Brain microvascular endothelial cell (primary cell): ENCODE results near the gene SNED1.

ENCODE experiments used
- DNase-seq: peaks from one replicate; pipeline ENCODE4 v3.0.0-alpha.2; 2020
- H3K27ac ChIP-seq: fragments of 250-450 bp; sonication (Bioruptor Pico); 2 replicates; pipeline ENCODE4 v1.5.1; 2020; ENCODE audit warnings: mild to moderate bottlenecking, moderate library complexity
- H3K27me3 ChIP-seq: fragments of 250-450 bp; sonication (Bioruptor Pico); replicated peaks from 2 replicates; pipeline ENCODE4 v1.5.1; 2020; ENCODE audit warnings: mild to moderate bottlenecking
- H3K36me3 ChIP-seq: fragments of 250-450 bp; sonication (Bioruptor Pico); replicated peaks from 2 replicates; pipeline ENCODE4 v1.5.1; 2020; ENCODE audit warnings: mild to moderate bottlenecking
- H3K4me3 ChIP-seq: 2 replicates; pipeline ENCODE4 v1.5.1; 2011; ENCODE audit warnings: low read depth, mild to moderate bottlenecking, control low read depth, low read length, moderate library complexity
- in situ Hi-C: cut with HindIII; loops from 2 replicates; pipeline ENCODE4 v1.10.0; 2017; ENCODE audit warnings: low sequenced_read_pairs, low pct_ligation_motif_present
- TF ChIP-seq, protein P1 (sequence below): IDR thresholded peaks from 2 replicates; pipeline ENCODE4 v1.5.1; 2011; ENCODE audit warnings: low read depth, mild to moderate bottlenecking, moderate library complexity, low read length, control low read depth, inconsistent platforms; ENCODE audit errors: missing control alignments

The SNED1 gene

DNA sequence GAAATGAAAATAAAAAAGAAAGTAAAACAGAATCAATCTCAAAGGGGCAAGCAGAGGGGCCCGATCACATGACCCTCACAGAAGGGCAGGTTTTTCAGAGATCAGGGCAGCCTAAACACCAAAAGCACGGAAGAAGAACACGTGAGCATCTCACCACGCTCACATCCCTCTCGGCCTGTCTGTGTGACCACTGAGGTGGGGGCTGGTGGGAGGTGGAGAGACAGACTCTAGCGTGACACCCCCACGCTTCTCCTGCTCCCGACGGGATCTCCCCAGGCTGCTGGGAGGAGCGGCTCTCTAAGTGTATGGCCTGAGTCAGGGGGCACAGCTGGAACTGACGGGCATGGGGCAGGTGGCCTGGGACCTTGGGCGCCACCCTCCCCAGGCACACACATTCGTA is 127.2 kb downstream of the SNED1 start:
- in situ Hi-C loops, result no loop called here
- no peak for DNase-seq
- TF ChIP-seq, protein P1, sequence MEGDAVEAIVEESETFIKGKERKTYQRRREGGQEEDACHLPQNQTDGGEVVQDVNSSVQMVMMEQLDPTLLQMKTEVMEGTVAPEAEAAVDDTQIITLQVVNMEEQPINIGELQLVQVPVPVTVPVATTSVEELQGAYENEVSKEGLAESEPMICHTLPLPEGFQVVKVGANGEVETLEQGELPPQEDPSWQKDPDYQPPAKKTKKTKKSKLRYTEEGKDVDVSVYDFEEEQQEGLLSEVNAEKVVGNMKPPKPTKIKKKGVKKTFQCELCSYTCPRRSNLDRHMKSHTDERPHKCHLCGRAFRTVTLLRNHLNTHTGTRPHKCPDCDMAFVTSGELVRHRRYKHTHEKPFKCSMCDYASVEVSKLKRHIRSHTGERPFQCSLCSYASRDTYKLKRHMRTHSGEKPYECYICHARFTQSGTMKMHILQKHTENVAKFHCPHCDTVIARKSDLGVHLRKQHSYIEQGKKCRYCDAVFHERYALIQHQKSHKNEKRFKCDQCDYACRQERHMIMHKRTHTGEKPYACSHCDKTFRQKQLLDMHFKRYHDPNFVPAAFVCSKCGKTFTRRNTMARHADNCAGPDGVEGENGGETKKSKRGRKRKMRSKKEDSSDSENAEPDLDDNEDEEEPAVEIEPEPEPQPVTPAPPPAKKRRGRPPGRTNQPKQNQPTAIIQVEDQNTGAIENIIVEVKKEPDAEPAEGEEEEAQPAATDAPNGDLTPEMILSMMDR, result no peak
- Histone ChIP-seq H3K4me3 (no peak overlapping the region), H3K27ac (no peak overlapping the region), H3K27me3 (no peaks in the 10 kb centered on the region), H3K36me3 (no peaks in the 10 kb centered on the region)

DNA sequence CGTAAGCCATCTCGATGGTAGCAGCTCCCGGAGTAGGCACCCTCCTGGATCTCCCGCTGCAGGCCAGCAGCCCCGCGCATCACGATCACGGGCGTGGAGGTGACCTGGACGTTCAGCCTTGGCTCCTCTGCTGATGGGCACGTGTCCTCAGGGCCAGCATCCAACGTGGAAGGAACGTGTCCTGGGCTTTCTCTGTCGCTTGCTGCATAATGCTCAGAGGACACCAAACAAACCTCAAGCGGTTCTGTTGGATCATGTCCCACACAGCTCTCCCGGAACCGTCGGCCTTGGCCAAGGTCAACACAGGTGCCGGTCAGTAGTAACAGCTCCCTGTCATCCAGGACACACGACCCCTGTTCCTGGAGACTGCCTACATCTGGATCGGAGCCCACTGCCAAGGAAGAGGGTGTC is 127.8 kb downstream of the SNED1 start:
- H3K36me3 ChIP-seq, result no peaks in the 10 kb centered on the region

DNA sequence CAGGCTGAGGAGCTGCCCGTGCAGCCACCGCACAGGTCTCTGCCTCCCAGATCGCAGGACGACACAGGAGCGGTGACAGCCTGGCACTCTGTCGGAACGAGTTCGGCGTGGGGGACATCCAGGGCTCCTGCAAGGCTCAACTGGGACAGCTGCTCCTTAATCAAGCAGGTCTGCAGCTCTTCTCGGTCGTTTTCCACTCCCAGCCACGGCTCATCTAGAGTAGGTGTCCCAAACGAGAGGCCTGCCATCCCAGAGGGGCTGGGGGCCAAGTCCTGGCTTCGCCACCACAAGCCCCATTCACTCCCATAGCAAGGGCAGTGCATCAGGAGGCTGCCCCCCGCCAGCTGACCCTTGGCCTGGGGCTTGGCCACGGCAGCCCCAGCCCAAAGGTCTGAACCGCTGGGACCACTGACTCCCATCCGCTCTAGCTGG is 128.4 kb downstream of the SNED1 start:
- no peak overlapping the region for H3K27ac ChIP-seq
- in situ Hi-C loops, result no loop called here
- no peaks in the 10 kb centered on the region for H3K27me3 ChIP-seq
- no peak overlapping the region for H3K4me3 ChIP-seq
- DNase-seq, result no peak
- TF ChIP-seq, protein P1, result no peak
- H3K36me3 ChIP-seq, result no peaks in the 10 kb centered on the region

More for the DNA sequence above, 127.8 kb downstream of the SNED1 start:
- no peak for DNase-seq
- H3K4me3 ChIP-seq, result no peak overlapping the region
- in situ Hi-C loops, result no loop called here
- TF ChIP-seq, protein P1, result no peak
- H3K27ac ChIP-seq, result no peak overlapping the region
- H3K27me3 ChIP-seq, result no peaks in the 10 kb centered on the region

DNA sequence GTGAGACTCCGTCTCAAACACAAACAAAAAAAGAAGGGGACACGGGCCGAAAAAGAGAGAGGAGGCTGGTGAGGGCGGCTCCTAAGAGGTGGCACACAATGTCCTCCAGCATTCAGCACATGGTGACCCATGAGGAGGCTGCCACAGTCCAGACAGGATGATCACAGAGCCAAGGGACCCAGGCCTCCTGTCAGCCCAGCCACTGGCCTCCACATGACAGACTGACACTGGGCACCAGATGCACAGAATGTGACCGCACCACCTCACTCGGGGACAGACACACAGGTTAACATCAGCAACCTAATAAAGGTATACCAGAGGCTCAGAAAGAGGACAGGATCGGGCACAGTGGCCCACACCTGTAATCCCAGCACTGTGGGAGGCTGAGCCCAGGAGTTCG is 129.8 kb downstream of the SNED1 start:
- no peak overlapping the region for H3K4me3 ChIP-seq
- no peak overlapping the region for H3K27ac ChIP-seq
- no peaks in the 10 kb centered on the region for H3K27me3 ChIP-seq
- in situ Hi-C loops, result no loop called here
- H3K36me3 ChIP-seq, result no peaks in the 10 kb centered on the region
- no peak for DNase-seq
- TF ChIP-seq, protein P1, result no peak

DNA sequence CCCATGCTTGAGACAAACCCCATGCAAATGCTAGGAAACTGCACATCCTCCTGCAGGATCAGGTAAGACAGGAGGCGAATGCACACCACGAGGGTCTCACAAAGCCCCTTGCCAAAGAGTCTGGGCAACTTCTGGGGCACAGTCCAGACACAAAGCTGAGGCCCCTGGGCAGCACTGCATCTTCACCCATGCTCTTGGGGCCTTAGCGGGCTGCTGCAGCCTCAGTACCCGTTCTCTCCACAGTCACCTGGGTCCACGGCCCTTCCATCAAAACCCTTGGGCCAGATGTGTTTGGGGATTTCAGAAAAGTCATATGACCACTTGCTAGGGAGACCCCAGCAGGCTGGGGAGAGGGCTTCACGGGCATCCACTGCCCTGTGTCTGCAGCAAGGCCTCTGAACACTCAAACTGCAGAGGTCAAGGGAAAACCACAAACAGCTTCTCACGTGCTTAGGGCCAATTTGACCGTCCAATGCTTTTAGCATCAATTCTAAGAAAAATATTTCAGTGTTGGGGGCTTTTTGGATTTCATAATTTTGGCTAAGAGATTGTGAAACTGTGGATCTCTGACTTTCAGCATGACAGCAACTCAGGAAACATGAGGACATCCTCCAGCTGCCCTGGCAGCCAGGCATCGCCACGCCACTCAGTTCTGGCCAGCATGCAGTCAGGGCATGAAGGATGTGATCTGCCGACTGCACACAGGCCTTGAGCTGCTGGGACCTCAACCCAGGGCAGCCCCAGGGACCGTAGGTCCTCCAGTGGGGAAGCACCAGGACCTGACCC is 130.9 kb downstream of the SNED1 start:
- no peak for DNase-seq
- Histone ChIP-seq H3K4me3 (no peak overlapping the region), H3K36me3 (no peaks in the 10 kb centered on the region), H3K27ac (no peak overlapping the region), H3K27me3 (no peaks in the 10 kb centered on the region)
- in situ Hi-C loops, result no loop called here
- TF ChIP-seq, protein P1, result no peak

DNA sequence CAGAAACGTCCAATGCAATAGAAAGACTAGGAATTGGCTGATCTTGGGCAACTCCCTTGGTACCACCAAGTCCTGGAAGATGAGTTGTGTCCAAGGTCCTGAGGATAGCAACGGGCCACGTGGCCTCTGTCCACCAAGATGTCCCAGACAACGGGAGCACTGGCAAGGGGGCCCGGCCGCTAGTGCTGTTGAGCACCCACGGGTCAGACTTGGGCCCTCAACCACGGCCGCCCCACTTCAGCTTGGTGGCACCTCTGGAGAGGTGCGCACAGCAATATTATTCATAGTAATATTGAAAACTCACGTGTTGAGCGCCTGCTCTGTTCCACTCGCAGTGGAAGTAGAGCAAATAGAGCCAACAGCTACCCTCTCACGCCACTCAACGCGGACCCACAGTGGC is 131.9 kb downstream of the SNED1 start:
- no peaks in the 10 kb centered on the region for H3K27me3 ChIP-seq
- no peak overlapping the region for H3K27ac ChIP-seq
- TF ChIP-seq, protein P1, result no peak
- no peaks in the 10 kb centered on the region for H3K36me3 ChIP-seq
- no peak overlapping the region for H3K4me3 ChIP-seq
- in situ Hi-C loops, result no loop called here
- DNase-seq, result no peak
